ENCODE measurements around the gene SLC16A13.

- TF ChIP-seq EZH2 (IDR thresholded peaks at IDR 0.05; ENCODE audit: borderline replicate concordance, insufficient read depth, low read depth, low read length, poor library complexity, severe bottlenecking) (no peak), CTCF (IDR thresholded peaks at IDR 0.05) (no peak)
Measured at GRCh38 chr17:7029096-7029495, 6.7 kb upstream of the SLC16A13 start.

Data from B cell (primary cell).